IMR-90 (cell line): ENCODE results near the gene ARVCF. TPM values are rescaled to one million over a fixed set of nuclear protein-coding genes. Genes with fewer than 3 reads are reported as not detected.

ENCODE experiments used
- CTCF ChIP-seq: conservative IDR thresholded peaks from 2 replicates; pipeline ENCODE4 v1.5.1; 2012; ENCODE audit warnings: mild to moderate bottlenecking, low read depth, low read length, improper control_type of control experiment
- RAD21 ChIP-seq: IDR thresholded peaks from 2 replicates; pipeline ENCODE4 v1.6.1; 2012; ENCODE audit warnings: low read length, improper control_type of control experiment
- polyA plus RNA-seq, 3 experiments: library from polyadenylated mRNA; depleted of rRNA; stranded (reverse); fragments of >200 nt; gene quantifications; 2 replicates each; pipeline ENCODE4 v1.2.3, GENCODE V29; 2012; ENCODE audit warnings: low replicate concordance in 1 of 3
- total RNA-seq: library from RNA; depleted of rRNA; stranded (reverse); fragments of >200 nt; gene quantifications from 2 replicates; pipeline ENCODE4 v1.2.3, GENCODE V29; 2012

The ARVCF gene
- total and polyA plus RNA-seq, 2 of the 4 experiments (the other 2 are of a cell fraction) = 8.6 to 14.1 TPM

DNA sequence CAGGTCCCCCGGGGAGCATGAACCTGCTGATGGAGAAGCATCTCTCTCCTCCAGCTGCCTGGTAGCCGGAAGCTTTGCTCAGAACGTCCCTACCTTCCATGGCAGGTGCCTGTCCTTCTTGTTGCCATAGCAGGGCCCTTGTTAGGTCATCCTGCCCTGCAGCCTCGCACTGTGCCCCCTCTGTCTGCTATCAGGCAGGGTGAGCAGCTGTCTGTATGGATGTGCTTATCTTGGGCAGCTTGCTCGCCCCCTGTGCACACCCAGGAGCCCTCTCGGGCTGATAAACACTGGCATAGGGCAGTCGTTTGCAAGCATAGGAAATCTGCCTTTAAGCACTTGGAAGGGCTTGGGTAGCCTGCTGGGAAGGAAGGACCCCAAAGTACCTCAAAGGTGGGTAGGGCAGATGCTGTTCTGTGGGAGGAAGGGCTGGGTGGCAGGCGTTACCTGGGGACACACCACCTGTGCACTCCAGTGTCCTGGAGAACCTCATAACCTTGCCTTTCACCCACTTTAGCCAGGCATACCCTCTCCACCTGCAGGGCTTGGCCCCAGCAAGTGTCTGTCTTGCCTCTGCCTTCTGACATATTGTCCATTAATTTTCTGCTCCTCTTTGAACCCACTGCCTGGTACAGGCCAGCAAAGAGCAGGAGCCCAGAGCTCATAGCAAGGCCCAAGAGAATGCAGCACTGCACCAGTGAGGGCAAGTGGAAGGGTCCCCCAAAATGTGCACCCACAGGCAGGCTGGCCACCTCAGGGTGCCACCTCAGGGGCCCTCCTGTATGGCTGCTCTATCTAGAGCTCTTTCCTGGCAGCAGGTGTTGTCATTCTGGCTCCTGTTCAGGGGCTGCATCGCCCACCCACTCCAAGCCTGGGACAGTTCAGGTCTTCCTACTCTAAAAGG, 83.0 kb downstream of the ARVCF start (continued):
- no peak for TF ChIP-seq CTCF
- TF ChIP-seq RAD21 = no peak
